ENCODE measurements around the gene PAGR1.
"Not testable (repeated sequence)": the region's sequence is repeated elsewhere in the genome, so short reads cannot be mapped to it uniquely, and the experiment has no call there.

The PAGR1 gene

DNA sequence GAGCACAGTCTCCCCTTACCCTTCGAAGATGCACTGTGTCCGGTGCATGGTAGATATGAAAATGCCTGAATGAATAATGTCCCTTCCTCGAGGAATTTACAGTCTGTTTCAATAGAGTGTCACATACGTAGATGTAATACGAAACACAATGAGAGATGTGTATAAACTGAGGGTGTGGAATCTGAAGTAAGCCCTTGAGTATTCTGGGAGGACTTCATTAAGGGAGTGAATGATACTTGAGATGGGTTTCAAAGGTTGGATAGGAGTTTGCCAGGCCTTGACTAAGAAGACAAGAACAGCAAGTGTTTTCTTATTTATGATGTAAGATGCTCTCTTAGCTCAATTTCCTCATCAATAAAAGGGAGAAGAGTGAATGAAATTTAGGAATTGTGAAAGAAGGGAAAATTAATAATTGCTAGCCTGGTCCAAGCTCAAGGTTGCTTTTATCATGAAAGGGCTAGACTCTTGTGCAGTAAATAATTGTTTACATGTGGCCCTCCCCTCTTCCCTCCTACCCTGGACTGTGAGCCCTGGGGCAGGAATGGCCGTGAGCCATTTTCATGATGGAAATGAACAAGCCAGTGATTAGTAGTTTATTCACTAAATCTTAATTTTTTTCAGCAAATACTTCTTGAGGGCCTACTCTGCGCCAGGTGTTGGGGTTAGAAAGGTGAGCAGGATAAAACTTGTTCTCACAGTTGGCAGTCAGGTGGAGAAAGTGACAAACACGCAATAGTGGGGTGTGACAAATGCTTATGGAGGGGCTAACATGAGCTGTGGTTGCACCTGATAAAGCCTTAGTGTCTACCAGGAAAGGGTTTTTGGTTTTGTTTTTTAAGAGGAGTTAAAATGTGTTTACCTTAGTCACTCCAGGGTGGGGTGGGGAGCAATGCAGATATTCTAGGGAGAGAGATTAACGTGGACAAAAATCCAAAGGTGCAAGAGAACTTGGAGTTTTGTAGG, 23.8 kb upstream of the PAGR1 start:
- DNase-seq (ENCODE audit: low read depth) = no peak

DNA sequence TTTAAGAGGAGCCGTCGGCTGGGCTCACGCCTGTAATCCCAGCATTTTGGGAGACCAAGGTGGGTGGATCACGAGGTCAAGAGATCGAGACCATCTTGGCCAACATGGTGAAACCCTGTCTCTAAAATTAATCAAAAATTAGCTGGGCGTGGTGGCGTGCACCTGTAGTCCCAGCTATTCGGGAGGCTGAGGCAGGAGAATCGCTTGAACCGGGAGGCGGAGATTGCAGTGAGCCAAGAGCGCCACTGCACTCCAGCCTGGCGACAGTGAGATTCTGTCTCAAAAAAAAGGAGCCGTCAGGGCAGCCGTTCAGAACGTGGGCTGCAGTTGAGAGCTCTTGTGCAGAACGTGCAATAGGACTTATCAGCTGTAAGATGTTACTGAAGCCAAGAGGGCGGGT, 22.8 kb upstream of the PAGR1 start:
- DNase-seq (ENCODE audit: low read depth) = not testable (repeated sequence)

DNA sequence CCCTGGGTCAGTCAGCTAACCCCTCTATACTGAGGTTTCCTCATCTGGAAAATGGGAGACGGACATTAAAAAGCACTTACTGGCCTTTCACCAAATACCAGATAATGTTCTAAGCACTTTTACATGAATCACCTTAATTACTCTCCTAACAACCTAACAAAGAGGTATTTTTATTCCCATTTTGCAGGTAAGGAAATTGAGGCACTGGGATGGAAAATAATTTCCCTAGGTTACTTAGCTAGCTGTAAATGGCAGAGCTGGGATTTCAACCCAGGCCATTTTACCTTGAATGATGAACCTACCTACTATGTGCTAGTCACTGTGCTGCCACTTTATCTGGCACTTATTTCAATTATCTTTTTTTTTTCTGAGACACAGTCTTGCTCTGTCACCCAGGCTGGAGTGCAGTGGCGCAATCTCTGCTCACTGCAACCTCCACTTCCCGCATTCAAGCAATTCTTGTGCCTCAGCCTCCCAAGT, 21.7 kb upstream of the PAGR1 start:
- DNase-seq (ENCODE audit: low read depth) = no peak

GRCh38 chr16:29802416-29802935, 13.5 kb upstream of the PAGR1 start:
- no peak for DNase-seq (ENCODE audit: low read depth)

GRCh38 chr16:29804020-29804419, 11.9 kb upstream of the PAGR1 start:
- no peak for DNase-seq (ENCODE audit: low read depth)

- DNase-seq (ENCODE audit: low read depth) = no peak
These were observed 11.3 kb upstream of the PAGR1 start for GRCh38 chr16:29804455-29805231.

GRCh38 chr16:29805232-29806098, 10.5 kb upstream of the PAGR1 start:
- peak; percentile 93 for DNase-seq (ENCODE audit: low read depth)

DNA sequence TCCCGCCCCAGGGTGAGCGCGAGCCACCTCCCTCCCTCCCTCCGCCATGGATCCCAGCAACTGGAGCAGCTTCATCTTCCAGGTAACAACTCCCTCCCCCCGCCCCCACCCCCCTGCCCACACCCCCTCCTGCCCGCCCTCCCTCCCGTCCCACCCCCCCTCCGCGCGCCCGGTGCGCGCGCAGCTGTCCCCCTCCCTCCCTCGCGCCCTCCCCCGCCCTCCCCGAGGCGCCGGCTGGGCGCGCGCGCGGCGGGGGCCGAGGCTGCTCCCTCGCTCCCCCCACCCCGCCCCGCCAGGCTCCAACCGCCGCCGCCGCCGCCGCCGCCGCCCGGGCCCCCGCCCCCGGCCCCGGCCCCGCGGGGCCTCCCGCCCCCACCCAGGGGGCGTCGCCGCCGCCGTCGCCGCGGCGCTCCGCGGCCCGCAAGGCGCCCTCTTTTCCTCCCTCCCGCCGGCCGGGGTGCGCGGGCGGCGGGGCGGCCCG, 9.8 kb upstream of the PAGR1 start, which contains the start of gene MAZ:
Gene MAZ (plus strand): TSS at position 431 of the 481 bp plus-strand sequence. CDS start 173 bp downstream, outside the sequence.
- DNase-seq (ENCODE audit: low read depth) = no peak

GRCh38 chr16:29806641-29807425, 9.1 kb upstream of the PAGR1 start:
- no peak for DNase-seq (ENCODE audit: low read depth)

GRCh38 chr16:29807426-29808218, 8.3 kb upstream of the PAGR1 start:
- DNase-seq (ENCODE audit: low read depth) = peak; percentile 82

- no peak for DNase-seq (ENCODE audit: low read depth)
These were observed 7.6 kb upstream of the PAGR1 start for GRCh38 chr16:29808219-29808900.

- DNase-seq (ENCODE audit: low read depth) = no peak
These were observed 6.8 kb upstream of the PAGR1 start for GRCh38 chr16:29809031-29809747.

- DNase-seq (ENCODE audit: low read depth) = no peak
These were observed 5.9 kb upstream of the PAGR1 start for GRCh38 chr16:29809850-29810698.

DNA sequence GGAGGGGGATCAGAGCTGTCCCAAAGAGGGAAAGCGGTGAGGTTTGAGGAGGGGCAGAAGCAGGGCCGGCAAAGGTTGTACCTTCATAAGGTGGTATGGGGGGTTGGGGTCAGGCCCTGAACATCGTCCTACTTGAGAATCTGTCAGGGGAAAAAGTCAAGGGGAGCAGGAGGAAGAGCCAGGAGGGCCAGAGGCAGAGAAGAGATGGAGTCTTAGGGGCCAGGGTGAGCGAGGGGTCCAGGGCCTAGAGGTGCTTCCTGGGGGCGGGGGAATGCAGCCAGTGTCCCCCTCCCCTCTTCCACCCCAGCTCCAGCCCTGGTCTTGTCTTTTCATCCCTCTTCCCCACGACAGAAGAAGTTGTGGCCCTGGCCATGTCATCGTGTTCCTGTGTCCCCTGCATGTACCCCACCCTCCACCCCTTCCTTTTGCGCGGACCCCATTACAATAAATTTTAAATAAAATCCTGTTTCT, 5.2 kb upstream of the PAGR1 start:
- DNase-seq (ENCODE audit: low read depth) = no peak

- peak; percentile 95 for DNase-seq (ENCODE audit: low read depth)
These were observed 4.6 kb upstream of the PAGR1 start for GRCh38 chr16:29811170-29811895.

- DNase-seq (ENCODE audit: low read depth) = no peak
These were observed 3.9 kb upstream of the PAGR1 start, which contains the start of gene PRRT2 for GRCh38 chr16:29811896-29812665. Gene PRRT2, plus strand, starts transcription at chr16:29812193. Its CDS starts 862 bp downstream, at chr16:29813055.

Measured in fibroblast of the conjunctiva (primary cell).